Smooth muscle cell (in vitro differentiated cells): ENCODE measurements around the gene TMEM252. TPM values are rescaled to one million over a fixed set of nuclear protein-coding genes. Genes with fewer than 3 reads are reported as not detected.

Source experiments
- DNase-seq: peaks from one replicate; lab custom pipeline; 2025; ENCODE audit not compliant: unreplicated experiment; lab: John Stamatoyannopoulos, UW
- H2AFZ ChIP-seq: fragments of 200-600 bp; sonication (generic); 2 replicates; pipeline ENCODE4 v1.6.0; 2016; ENCODE audit warnings: antibody characterized with exemption, low read depth, mild to moderate bottlenecking
- H3F3A ChIP-seq: fragments of 200-600 bp; sonication (generic); 2 replicates; pipeline ENCODE4 v1.6.0; 2017; ENCODE audit warnings: antibody characterized with exemption, low read depth
- H3K27ac ChIP-seq: fragments of 200-600 bp; sonication (generic); 2 replicates; pipeline ENCODE4 v1.5.1; 2016; ENCODE audit warnings: low read depth, mild to moderate bottlenecking
- H3K27me3 ChIP-seq: fragments of 200-600 bp; sonication (generic); 2 replicates; pipeline ENCODE4 v1.6.1; 2016; ENCODE audit warnings: low read depth, mild to moderate bottlenecking
- H3K36me3 ChIP-seq: fragments of 200-600 bp; sonication (generic); 2 replicates; pipeline ENCODE4 v1.5.1; 2016; ENCODE audit warnings: low read depth
- H3K4me1 ChIP-seq: fragments of 200-600 bp; sonication (generic); 2 replicates; pipeline ENCODE4 v1.5.1; 2016; ENCODE audit warnings: low read depth
- H3K4me2 ChIP-seq: fragments of 200-600 bp; sonication (generic); 2 replicates; pipeline ENCODE4 v1.6.0; 2016; ENCODE audit warnings: mild to moderate bottlenecking
- H3K4me3 ChIP-seq: fragments of 200-600 bp; sonication (generic); 2 replicates; pipeline ENCODE4 v1.5.1; 2016; ENCODE audit warnings: mild to moderate bottlenecking
- H3K79me2 ChIP-seq: fragments of 200-600 bp; sonication (generic); 2 replicates; pipeline ENCODE4 v1.6.0; 2016; ENCODE audit warnings: low read depth, mild to moderate bottlenecking
- H3K9ac ChIP-seq: fragments of 200-600 bp; sonication (generic); 2 replicates; pipeline ENCODE4 v1.6.0; 2016; ENCODE audit warnings: low read depth
- H3K9me3 ChIP-seq: fragments of 200-600 bp; sonication (generic); replicated peaks from 2 replicates; pipeline ENCODE4 v1.5.1; 2016; ENCODE audit warnings: low read depth
- H4K20me1 ChIP-seq: fragments of 200-600 bp; sonication (generic); 2 replicates; pipeline ENCODE4 v1.6.0; 2016; ENCODE audit warnings: low read depth
- CTCF ChIP-seq: fragments of 200-600 bp; sonication (generic); IDR thresholded peaks from 2 replicates; pipeline ENCODE4 v1.5.1; 2017; ENCODE audit warnings: borderline replicate concordance, mild to moderate bottlenecking, antibody characterized with exemption; ENCODE audit not compliant: insufficient read depth, poor library complexity, severe bottlenecking
- WGBS: methylation state at CpG from one replicate; pipeline ENCODE4 v1.1.7; 2016; ENCODE audit warnings: low lambda C conversion rate; 5-methylcytosine and 5-hydroxymethylcytosine counted together
- polyA plus RNA-seq: library from polyadenylated mRNA; unstranded; fragments of >200 nt; fragmentation: Nextera tagmentation; extraction: Ambion mirVana; gene quantifications from 2 replicates; pipeline ENCODE4 v1.2.1, GENCODE V29; 2016
- total RNA-seq: library from RNA; depleted of rRNA; stranded (reverse); fragments of >200 nt; gene quantifications from 2 replicates; pipeline ENCODE4 v1.2.3, GENCODE V29; 2014

The TMEM252 gene
- total and polyA plus RNA-seq, 2 experiments from 2014 or later, result not detected

DNA sequence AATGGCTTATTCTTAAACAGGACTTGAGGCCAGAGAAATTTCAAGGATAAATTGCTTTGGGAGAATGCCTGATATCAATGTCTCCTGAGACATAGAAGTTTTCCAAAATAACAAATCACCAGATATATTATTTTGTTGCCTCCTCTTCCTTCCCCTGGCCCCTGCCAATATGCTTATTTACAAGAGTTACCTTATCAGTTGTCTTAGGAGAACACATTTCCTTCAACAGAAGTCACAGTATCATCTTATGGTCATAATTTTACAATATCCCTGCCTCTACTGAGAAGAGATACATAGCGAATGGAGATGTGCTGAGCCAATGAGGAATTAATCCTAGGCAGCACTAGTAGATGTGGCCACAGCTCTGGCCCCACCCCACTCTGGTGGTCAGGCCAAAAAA lies 43.1 kb downstream of the TMEM252 start:
- Histone ChIP-seq H3K9me3 (no peaks in the 10 kb centered on the region), H3K4me3 (no peak overlapping the region), H3K4me2 (no peak overlapping the region), H3K9ac (no peak overlapping the region), H3K79me2 (no peaks in the 10 kb centered on the region), H3K27ac (no peak overlapping the region), H3F3A (peaks cover 5% of the 10 kb centered on the region), H3K4me1 (peaks cover 9% of the 10 kb centered on the region), H4K20me1 (no peaks in the 10 kb centered on the region), H2AFZ (no peak overlapping the region), H3K27me3 (no peaks in the 10 kb centered on the region), H3K36me3 (no peaks in the 10 kb centered on the region)
- WGBS, result 91% methylated on average over 1 of the region's 1 CpG
- no peak for DNase-seq
- TF ChIP-seq CTCF, result no peak

GRCh38 chr9:68496356-68496755 lies 44.3 kb downstream of the TMEM252 start:
- no peak for DNase-seq
- H4K20me1 ChIP-seq, result no peaks in the 10 kb centered on the region
- H3K79me2 ChIP-seq, result no peaks in the 10 kb centered on the region
- H3K4me2 ChIP-seq, result no peak overlapping the region
- H2AFZ ChIP-seq, result no peak overlapping the region
- H3F3A ChIP-seq, result peaks cover under 1% of the 10 kb centered on the region
- no peak overlapping the region for H3K4me3 ChIP-seq
- no peaks in the 10 kb centered on the region for H3K9me3 ChIP-seq
- no peak overlapping the region for H3K27ac ChIP-seq
- H3K4me1 ChIP-seq, result peaks cover 4% of the 10 kb centered on the region
- H3K36me3 ChIP-seq, result no peaks in the 10 kb centered on the region
- no peaks in the 10 kb centered on the region for H3K27me3 ChIP-seq
- no peak for TF ChIP-seq CTCF
- H3K9ac ChIP-seq, result no peak overlapping the region

DNA sequence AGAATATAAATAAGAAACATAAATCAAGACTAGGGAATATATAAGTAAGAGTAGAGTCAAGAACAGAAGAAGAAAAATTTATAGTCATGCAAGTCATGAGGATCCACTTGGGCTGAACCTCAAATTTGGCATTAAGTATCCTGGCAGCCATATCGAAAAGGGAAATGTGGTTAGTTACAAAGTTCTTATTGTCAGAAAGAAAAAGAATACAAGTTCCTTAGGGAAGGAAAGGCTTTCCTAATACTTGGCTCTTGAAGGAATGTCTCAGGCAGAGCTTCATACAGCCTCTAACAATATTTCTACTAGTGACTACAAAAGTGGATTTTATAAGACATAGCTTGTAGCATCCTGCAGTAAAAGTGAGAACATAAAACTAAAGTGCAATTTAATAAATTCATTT lies 45.4 kb downstream of the TMEM252 start:
- WGBS, result 94% methylated on average over 1 of the region's 1 CpG
- no peaks in the 10 kb centered on the region for H3K9me3 ChIP-seq
- H3K4me2 ChIP-seq, result no peak overlapping the region
- no peak overlapping the region for H3K9ac ChIP-seq
- no peaks in the 10 kb centered on the region for H3K79me2 ChIP-seq
- H4K20me1 ChIP-seq, result no peaks in the 10 kb centered on the region
- DNase-seq, result no peak
- no peaks in the 10 kb centered on the region for H3K36me3 ChIP-seq
- H3K4me3 ChIP-seq, result no peak overlapping the region
- no peaks in the 10 kb centered on the region for H3F3A ChIP-seq
- TF ChIP-seq CTCF, result no peak
- H3K27me3 ChIP-seq, result no peaks in the 10 kb centered on the region
- no peaks in the 10 kb centered on the region for H3K4me1 ChIP-seq
- H3K27ac ChIP-seq, result no peak overlapping the region
- H2AFZ ChIP-seq, result no peak overlapping the region

DNA sequence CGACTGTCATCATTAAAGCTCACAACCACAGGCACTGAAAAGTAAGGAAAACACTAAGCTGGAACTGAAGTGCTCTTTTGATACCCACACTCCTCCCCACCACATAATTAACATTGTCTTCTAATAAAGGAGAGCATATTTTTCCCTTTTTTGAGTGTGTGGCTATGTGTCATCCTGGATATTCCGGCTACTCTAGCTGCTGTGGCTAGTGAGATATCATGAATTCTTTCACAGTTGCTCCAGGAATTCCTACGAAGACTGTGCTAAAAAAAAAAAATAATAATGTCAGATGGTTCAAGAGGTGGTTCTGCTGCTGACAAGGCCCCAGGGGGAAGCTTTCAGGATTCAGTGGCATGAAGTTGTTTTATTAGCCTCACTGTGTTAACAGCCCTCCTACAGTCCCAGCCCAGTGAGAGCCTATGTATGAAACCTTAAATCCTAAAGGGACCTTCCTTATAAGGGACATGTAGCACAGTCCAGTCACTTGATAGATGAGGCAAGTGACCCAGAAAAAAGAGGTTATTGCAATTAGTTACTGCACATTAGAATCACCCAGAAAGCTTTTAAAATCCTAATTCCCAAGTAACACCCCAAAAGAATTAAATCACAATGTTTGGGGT lies 46.6 kb downstream of the TMEM252 start:
- H3K27ac ChIP-seq, result peak overlapping the region; percentile 56
- H4K20me1 ChIP-seq, result no peaks in the 10 kb centered on the region
- no peaks in the 10 kb centered on the region for H3K36me3 ChIP-seq
- H3K9ac ChIP-seq, result no peak overlapping the region
- no peak for DNase-seq
- peak overlapping the region; percentile 61 for H3K4me2 ChIP-seq
- H3K9me3 ChIP-seq, result no peaks in the 10 kb centered on the region
- H3K4me3 ChIP-seq, result no peak overlapping the region
- H3F3A ChIP-seq, result no peaks in the 10 kb centered on the region
- no peaks in the 10 kb centered on the region for H3K79me2 ChIP-seq
- TF ChIP-seq CTCF, result no peak
- WGBS, result 30% methylated on average over 3 of the region's 3 CpGs
- H3K27me3 ChIP-seq, result no peaks in the 10 kb centered on the region
- H3K4me1 ChIP-seq, result no peaks in the 10 kb centered on the region
- no peak overlapping the region for H2AFZ ChIP-seq
